H1 (cell line): ENCODE results near the gene ZBTB34. TPM values are rescaled to one million over a fixed set of nuclear protein-coding genes. Genes with fewer than 3 reads are reported as not detected.

Experiments
- CTCF ChIA-PET: fragments of 300-600 bp; sonication (Branson Sonifier 250); formaldehyde crosslinking; loops from one replicate; lab custom pipeline; 2021; ENCODE audit not compliant: partially characterized antibody; lab: Charles Lee
- POLR2A ChIA-PET: fragments of 300-600 bp; sonication (Branson Sonifier 250); formaldehyde crosslinking; loops from one replicate; lab custom pipeline; 2021; ENCODE audit warnings: inconsistent platforms; ENCODE audit not compliant: partially characterized antibody; lab: Charles Lee
- DNase-seq, 2 experiments: peaks; one replicate each; pipeline versions ENCODE4 v3.0.0 to v3.0.0-alpha.2; 2010 to 2022; ENCODE audit warnings: low spot score in 2 of 2, low read depth in 1 of 2, mixed read lengths in 1 of 2
- FAIRE-seq: peaks from 2 replicates; lab custom pipeline; 2011; peaks lifted over from hg19 to GRCh38; lab: Jason Lieb, UNC
- H2AFZ ChIP-seq: 2 replicates; pipeline ENCODE4 v1.8.1; 2012; ENCODE audit warnings: low read length, inconsistent platforms
- H2AK5ac ChIP-seq: 2 replicates; pipeline ENCODE4 v1.6.1; 2013; ENCODE audit warnings: low read depth, low read length
- H2BK120ac ChIP-seq: replicated peaks from 2 replicates; pipeline ENCODE3; 2013; ENCODE audit warnings: low read depth, low read length, inconsistent platforms
- H2BK12ac ChIP-seq: 2 replicates; pipeline ENCODE4 v1.6.1; 2013; ENCODE audit warnings: low read depth, low read length
- H2BK15ac ChIP-seq: 2 replicates; pipeline ENCODE4 v1.6.1; 2013; ENCODE audit warnings: low read length
- H2BK20ac ChIP-seq: 2 replicates; pipeline ENCODE4 v1.6.1; 2013; ENCODE audit warnings: low read length
- H2BK5ac ChIP-seq: 2 replicates; pipeline ENCODE4 v1.6.1; 2013; ENCODE audit warnings: low read depth, low read length
- H3K14ac ChIP-seq: 2 replicates; pipeline ENCODE4 v1.6.1; 2013; ENCODE audit warnings: inconsistent platforms; ENCODE audit not compliant: insufficient read length
- H3K18ac ChIP-seq: 2 replicates; pipeline ENCODE4 v1.6.1; 2013; ENCODE audit warnings: low read length; ENCODE audit errors: extremely low read depth
- H3K23ac ChIP-seq: 2 replicates; pipeline ENCODE4 v1.6.1; 2013; ENCODE audit warnings: inconsistent platforms; ENCODE audit not compliant: insufficient read length
- H3K23me2 ChIP-seq: 2 replicates; pipeline ENCODE4 v1.6.1; 2013; ENCODE audit warnings: low read depth, low read length
- H3K27ac ChIP-seq: 2 replicates; pipeline ENCODE4 v1.6.1; 2011; ENCODE audit warnings: low read depth, low read length, inconsistent platforms
- H3K27me3 ChIP-seq, 4 experiments: replicated peaks in 1 of 4; 1 replicate in 1 of 4; 2 replicates in 3 of 4; pipeline versions ENCODE4 v1.6.1 to v1.8.1; 2011 to 2013; ENCODE audit warnings: low read length in 3 of 4, mild to moderate bottlenecking in 3 of 4, inconsistent platforms in 2 of 4, mixed read lengths in 2 of 4, moderate library complexity in 1 of 4; ENCODE audit not compliant: control insufficient read depth in 3 of 4, insufficient read depth in 3 of 4; ENCODE audit errors: extremely low read depth in 1 of 4
- H3K36me3 ChIP-seq, 4 experiments: 2 replicates each; pipeline versions ENCODE4 v1.6.1 to v1.8.1; 2011 to 2013; ENCODE audit warnings: mild to moderate bottlenecking in 4 of 4, low read length in 3 of 4, moderate library complexity in 2 of 4, control low read depth in 1 of 4, inconsistent platforms in 1 of 4; ENCODE audit not compliant: insufficient read depth in 4 of 4, control insufficient read depth in 2 of 4
- H3K4ac ChIP-seq: replicated peaks from 2 replicates; pipeline ENCODE3; 2013; ENCODE audit warnings: low read length, low read depth, mixed read lengths, inconsistent platforms; ENCODE audit not compliant: insufficient read length
- H3K4me1 ChIP-seq, 4 experiments: replicated peaks in 1 of 4; 1 replicate in 1 of 4; 2 replicates in 3 of 4; pipeline versions ENCODE4 v1.6.1 to v1.8.1; 2011 to 2013; ENCODE audit warnings: low read length in 3 of 4, inconsistent platforms in 2 of 4, mixed read lengths in 1 of 4; ENCODE audit not compliant: insufficient read depth in 4 of 4, control insufficient read depth in 3 of 4
- H3K4me2 ChIP-seq, 2 experiments: 2 replicates each; pipeline versions ENCODE4 v1.6.1 to v1.8.1; 2011 to 2013; ENCODE audit warnings: low read depth in 2 of 2, low read length in 2 of 2, control low read depth in 1 of 2, inconsistent platforms in 1 of 2, mild to moderate bottlenecking in 1 of 2; ENCODE audit not compliant: insufficient read depth in 1 of 2
- H3K4me3 ChIP-seq, 4 experiments: fragments of 200-600, 300-600 bp in 1 of 4; sonication (generic), shearing (Covaris generic), sonication (Bioruptor Twin) in 1 of 4; 2 replicates each; pipeline versions ENCODE4 v1.5.1 to v1.8.1; 2011 to 2016; ENCODE audit warnings: low read length in 4 of 4, low read depth in 3 of 4, control low read depth in 2 of 4, inconsistent platforms in 2 of 4, mild to moderate bottlenecking in 2 of 4, mixed read lengths in 1 of 4, moderate library complexity in 1 of 4; ENCODE audit not compliant: insufficient read depth in 2 of 4; ENCODE audit errors: extremely low read depth in 1 of 4
- H3K56ac ChIP-seq: replicated peaks from 2 replicates; pipeline ENCODE3; 2013; ENCODE audit warnings: low read depth, mild to moderate bottlenecking, mixed read lengths, low read length, inconsistent platforms; ENCODE audit not compliant: insufficient read length
- H3K79me1 ChIP-seq: 2 replicates; pipeline ENCODE4 v1.6.1; 2013; ENCODE audit warnings: low read depth, low read length, control low read depth
- H3K79me2 ChIP-seq, 2 experiments: 2 replicates each; pipeline versions ENCODE4 v1.6.1 to v1.8.1; 2012 to 2013; ENCODE audit warnings: low read length in 2 of 2, mild to moderate bottlenecking in 2 of 2, inconsistent platforms in 1 of 2; ENCODE audit not compliant: insufficient read depth in 2 of 2, control insufficient read depth in 1 of 2
- H3K9ac ChIP-seq, 4 experiments: replicated peaks in 1 of 4; 1 replicate in 1 of 4; 2 replicates in 3 of 4; pipeline versions ENCODE4 v1.6.1 to v1.8.1; 2011 to 2013; ENCODE audit warnings: low read depth in 3 of 4, low read length in 3 of 4, control low read depth in 2 of 4, mild to moderate bottlenecking in 2 of 4, moderate library complexity in 2 of 4, inconsistent platforms in 1 of 4; ENCODE audit errors: extremely low read depth in 1 of 4
- H3K9me3 ChIP-seq, 2 experiments: 2 replicates each; pipeline versions ENCODE4 v1.6.1 to v1.8.1; 2012 to 2013; ENCODE audit warnings: mild to moderate bottlenecking in 2 of 2, moderate library complexity in 2 of 2, control low read depth in 1 of 2, inconsistent platforms in 1 of 2, low read depth in 1 of 2, low read length in 1 of 2, mixed read lengths in 1 of 2; ENCODE audit not compliant: insufficient read depth in 2 of 2
- H4K20me1 ChIP-seq, 2 experiments: replicated peaks in 1 of 2; 2 replicates each; pipeline versions ENCODE3 to v1.8.1; 2011 to 2013; ENCODE audit warnings: inconsistent platforms in 2 of 2, low read length in 2 of 2, mild to moderate bottlenecking in 1 of 2; ENCODE audit not compliant: insufficient read depth in 2 of 2, control insufficient read depth in 1 of 2
- H4K5ac ChIP-seq: 2 replicates; pipeline ENCODE4 v1.6.1; 2013; ENCODE audit warnings: low read length, low read depth, mixed read lengths, inconsistent platforms; ENCODE audit not compliant: insufficient read length
- H4K8ac ChIP-seq: 2 replicates; pipeline ENCODE4 v1.8.0; 2013; ENCODE audit warnings: mild to moderate bottlenecking, moderate library complexity, low read length, inconsistent platforms; ENCODE audit not compliant: insufficient read depth; ENCODE audit errors: extremely low read depth
- H4K91ac ChIP-seq: replicated peaks from 2 replicates; pipeline ENCODE3; 2013; ENCODE audit warnings: low read length, mixed read lengths, inconsistent platforms; ENCODE audit not compliant: insufficient read length
- ASH2L ChIP-seq: fragments of 200-600, 300-600 bp; sonication (generic); IDR thresholded peaks from one replicate; pipeline ENCODE4 v1.7.1; 2017; ENCODE audit warnings: low read length
- CEBPB ChIP-seq: IDR thresholded peaks from 2 replicates; pipeline ENCODE4 v1.6.1; 2012; ENCODE audit warnings: low read depth, low read length
- CHD2 ChIP-seq: IDR thresholded peaks from 2 replicates; pipeline ENCODE4 v1.6.1; 2012; ENCODE audit warnings: low read length, improper control_type of control experiment
- GTF2F1 ChIP-seq: IDR thresholded peaks from 2 replicates; pipeline ENCODE4 v1.6.1; 2012; ENCODE audit warnings: low read depth, low read length, improper control_type of control experiment, borderline replicate concordance
- HDAC2 ChIP-seq, 2 experiments: fragments of 300-600 bp in 1 of 2; sonication (generic) in 1 of 2; IDR thresholded peaks; 2 replicates each; pipeline ENCODE4 v1.6.1; 2011 to 2012; ENCODE audit warnings: low read depth in 2 of 2, low read length in 2 of 2, mild to moderate bottlenecking in 2 of 2, moderate library complexity in 2 of 2, borderline replicate concordance in 1 of 2, inconsistent platforms in 1 of 2
- JUND ChIP-seq: IDR thresholded peaks from 2 replicates; pipeline ENCODE4 v1.6.1; 2011; ENCODE audit warnings: mild to moderate bottlenecking, improper control_type of control experiment, low read length
- MAX ChIP-seq: IDR thresholded peaks from 2 replicates; pipeline ENCODE4 v1.6.1; 2012; ENCODE audit warnings: inconsistent platforms
- POLR2A ChIP-seq, 2 experiments: IDR thresholded peaks; 1 replicate in 1 of 2; 2 replicates in 1 of 2; pipeline ENCODE4 v1.6.1; 2011; ENCODE audit warnings: low read depth in 2 of 2, low read length in 2 of 2, mild to moderate bottlenecking in 2 of 2; ENCODE audit errors: control extremely low read depth in 1 of 2
- POLR2AphosphoS5 ChIP-seq: IDR thresholded peaks from 2 replicates; pipeline ENCODE4 v1.6.1; 2011; ENCODE audit warnings: low read depth, low read length
- RBBP5 ChIP-seq: IDR thresholded peaks from 2 replicates; pipeline ENCODE4 v1.7.1; 2012; ENCODE audit warnings: low read depth, mild to moderate bottlenecking, inconsistent platforms, low read length, moderate library complexity, borderline replicate concordance
- RFX5 ChIP-seq: IDR thresholded peaks from 2 replicates; pipeline ENCODE4 v1.6.1; 2011; ENCODE audit warnings: low read depth, low read length, improper control_type of control experiment, borderline replicate concordance
- SIX5 ChIP-seq: IDR thresholded peaks from 2 replicates; pipeline ENCODE4 v1.6.1; 2011; ENCODE audit warnings: mild to moderate bottlenecking, low read depth, low read length
- TAF7 ChIP-seq: optimal IDR thresholded peaks from 2 replicates; pipeline ENCODE3; 2011; ENCODE audit warnings: low read depth, mild to moderate bottlenecking, inconsistent platforms, low read length, moderate library complexity, borderline replicate concordance
- WGBS, 2 experiments: shearing (Covaris generic) in 1 of 2; methylation state at CpG; one replicate each; pipeline versions ENCODE4 v1.1.6 to v1.1.7; 2013 to 2015; ENCODE audit warnings: low lambda C conversion rate in 2 of 2, mixed read lengths in 2 of 2, inconsistent platforms in 1 of 2, low coverage in 1 of 2, missing lambda C conversion rate in 1 of 2; ENCODE audit not compliant: insufficient replicate concordance in 2 of 2, insufficient coverage in 1 of 2, insufficient read length in 1 of 2; ENCODE audit errors: extremely low coverage in 1 of 2, missing lambda C conversion rate in 1 of 2; 5-methylcytosine and 5-hydroxymethylcytosine counted together
- polyA plus RNA-seq, 7 experiments: library from polyadenylated mRNA; depleted of rRNA in 3 of 7; stranded (reverse) in 5 of 7; unstranded in 2 of 7; fragments of >200 nt in 5 of 7; fragments of 200-250 nt in 2 of 7; gene quantifications; 1 replicate in 5 of 7; 2 replicates in 1 of 7; 4 replicates in 1 of 7; pipeline versions ENCODE4 v1.2.1 to v1.2.3, GENCODE V29; 2011 to 2013; ENCODE audit warnings: missing spikeins in 2 of 7, mixed read lengths in 2 of 7
- total RNA-seq: library from RNA; stranded (reverse); fragmentation: NEBNext Ultra II Directional; extraction: Animal tissue kit (Norgen Biotek cat#: 25700); gene quantifications from 2 replicates; pipeline ENCODE4 v1.2.1, GENCODE V29; 2021

The ZBTB34 gene
- total and polyA plus RNA-seq, 2 of the 8 experiments (the other 6 are each of a cell fraction or from before 2014, with no cell fraction given), result 8.2 to 15.9 TPM

GRCh38 chr9:126875756-126876510, 15.5 kb downstream of the ZBTB34 start:
- Histone ChIP-seq H3K79me1 (peaks cover 5% of the 10 kb centered on the region), H3K4ac (no peak overlapping the region), H3K4me2 (no peak overlapping the region), H3K36me3 (peaks cover 4 to 17% (median 13%) of the 10 kb centered on the region in 4 experiments; a peak in 5 of 8 replicates), H2BK12ac (no peak overlapping the region), H2BK5ac (no peak overlapping the region), H2AK5ac (no peak overlapping the region), H3K9ac (no peak overlapping the region), H2BK15ac (no peak overlapping the region), H3K27ac (no peak overlapping the region), H3K18ac (no peak overlapping the region), H3K4me1 (no peaks in the 10 kb centered on the region; a peak in 1 of 7 replicates), H3K23ac (no peak overlapping the region), H3K56ac (no peak overlapping the region), H4K8ac (no peak overlapping the region), H4K5ac (no peak overlapping the region), H3K4me3 (no peak overlapping the region), H2AFZ (no peak overlapping the region), H3K14ac (no peak overlapping the region), H3K23me2 (no peaks in the 10 kb centered on the region), H3K9me3 (no peaks in the 10 kb centered on the region), H3K79me2 (peaks cover 0 to 43% of the 10 kb centered on the region in 2 experiments; a peak in 2 of 4 replicates), H4K91ac (no peak overlapping the region), H2BK120ac (no peak overlapping the region), H2BK20ac (no peak overlapping the region), H4K20me1 (peaks cover 4 to 8% of the 10 kb centered on the region in 2 experiments), H3K27me3 (no peaks in the 10 kb centered on the region)
- no peak for DNase-seq
- CTCF ChIA-PET, result interaction anchor here (1.5 kb wide), 1 partner anchor 17 kb away, joined by 3 read pairs; no protein-coding TSS in a partner anchor
- FAIRE-seq, result no peak
- 84% methylated on average over 3 of the region's 4 CpGs; no CpG with 5 or more reads in 1 of the 2 experiments for WGBS, 2 experiments
- POLR2A ChIA-PET, result no interaction called here
- TF ChIP-seq CEBPB, result no peak
- TF ChIP-seq ASH2L, result no peak
- TF ChIP-seq JUND, result no peak
- no peak for TF ChIP-seq RBBP5
- no peak for TF ChIP-seq POLR2A (IDR thresholded peaks at IDR 0.05; ENCODE audit: control extremely low read depth in 1 of 2, low read depth in 2 of 2, low read length in 2 of 2)
- TF ChIP-seq MAX, result no peak
- TF ChIP-seq SIX5, result no peak
- TF ChIP-seq CHD2, result no peak
- no peak for TF ChIP-seq RFX5
- TF ChIP-seq TAF7, result no peak
- TF ChIP-seq HDAC2 (IDR thresholded peaks at IDR 0.05; ENCODE audit: borderline replicate concordance in 1 of 2, low read depth in 2 of 2, low read length in 2 of 2), result no peak
- TF ChIP-seq POLR2AphosphoS5, result no peak
- TF ChIP-seq GTF2F1, result no peak
